GM12875 (cell line): ENCODE data around the gene SUGCT.

Experiments
- H3K4me3 ChIP-seq: one replicate; pipeline ENCODE4 v1.5.1; 2011; ENCODE audit warnings: low read depth, low read length, control low read depth
- TF ChIP-seq, protein P1 (sequence below): IDR thresholded peaks from 2 replicates; pipeline ENCODE4 v1.5.1; 2011; ENCODE audit warnings: low read depth, mild to moderate bottlenecking, control low read depth, inconsistent platforms, low read length, moderate library complexity, borderline replicate concordance; ENCODE audit not compliant: insufficient read depth

The SUGCT gene

GRCh38 chr7:40682696-40683095, 547.9 kb downstream of the SUGCT start:
- TF ChIP-seq, protein P1, sequence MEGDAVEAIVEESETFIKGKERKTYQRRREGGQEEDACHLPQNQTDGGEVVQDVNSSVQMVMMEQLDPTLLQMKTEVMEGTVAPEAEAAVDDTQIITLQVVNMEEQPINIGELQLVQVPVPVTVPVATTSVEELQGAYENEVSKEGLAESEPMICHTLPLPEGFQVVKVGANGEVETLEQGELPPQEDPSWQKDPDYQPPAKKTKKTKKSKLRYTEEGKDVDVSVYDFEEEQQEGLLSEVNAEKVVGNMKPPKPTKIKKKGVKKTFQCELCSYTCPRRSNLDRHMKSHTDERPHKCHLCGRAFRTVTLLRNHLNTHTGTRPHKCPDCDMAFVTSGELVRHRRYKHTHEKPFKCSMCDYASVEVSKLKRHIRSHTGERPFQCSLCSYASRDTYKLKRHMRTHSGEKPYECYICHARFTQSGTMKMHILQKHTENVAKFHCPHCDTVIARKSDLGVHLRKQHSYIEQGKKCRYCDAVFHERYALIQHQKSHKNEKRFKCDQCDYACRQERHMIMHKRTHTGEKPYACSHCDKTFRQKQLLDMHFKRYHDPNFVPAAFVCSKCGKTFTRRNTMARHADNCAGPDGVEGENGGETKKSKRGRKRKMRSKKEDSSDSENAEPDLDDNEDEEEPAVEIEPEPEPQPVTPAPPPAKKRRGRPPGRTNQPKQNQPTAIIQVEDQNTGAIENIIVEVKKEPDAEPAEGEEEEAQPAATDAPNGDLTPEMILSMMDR: no peak
- no peak overlapping the region for H3K4me3 ChIP-seq

- TF ChIP-seq, protein P1: no peak
- no peak overlapping the region for H3K4me3 ChIP-seq
Measured at GRCh38 chr7:40694026-40694809, 559.4 kb downstream of the SUGCT start.

DNA sequence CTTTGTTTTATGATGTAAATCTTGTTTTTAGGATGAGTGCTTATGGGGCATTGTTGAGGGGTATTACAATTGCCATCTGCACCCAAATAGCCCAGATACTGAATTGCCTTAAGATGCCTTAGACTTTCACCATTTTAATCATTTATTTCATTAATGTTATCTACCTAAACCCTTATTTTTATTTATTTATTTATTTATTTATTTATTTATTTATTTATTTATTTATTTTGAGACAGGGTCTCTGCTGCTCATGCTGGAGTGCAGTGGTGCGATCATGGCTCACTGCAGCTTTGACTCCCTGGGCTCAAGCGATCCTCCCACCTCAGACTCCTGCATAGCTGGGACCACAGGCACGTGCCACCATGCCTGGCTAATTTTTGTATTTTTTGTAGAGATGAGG, 560.2 kb downstream of the SUGCT start:
- TF ChIP-seq, protein P1: no peak

GRCh38 chr7:40697653-40698052, 562.8 kb downstream of the SUGCT start:
- TF ChIP-seq, protein P1: no peak

More for the DNA sequence above, 560.2 kb downstream of the SUGCT start:
- no peak overlapping the region for H3K4me3 ChIP-seq

DNA sequence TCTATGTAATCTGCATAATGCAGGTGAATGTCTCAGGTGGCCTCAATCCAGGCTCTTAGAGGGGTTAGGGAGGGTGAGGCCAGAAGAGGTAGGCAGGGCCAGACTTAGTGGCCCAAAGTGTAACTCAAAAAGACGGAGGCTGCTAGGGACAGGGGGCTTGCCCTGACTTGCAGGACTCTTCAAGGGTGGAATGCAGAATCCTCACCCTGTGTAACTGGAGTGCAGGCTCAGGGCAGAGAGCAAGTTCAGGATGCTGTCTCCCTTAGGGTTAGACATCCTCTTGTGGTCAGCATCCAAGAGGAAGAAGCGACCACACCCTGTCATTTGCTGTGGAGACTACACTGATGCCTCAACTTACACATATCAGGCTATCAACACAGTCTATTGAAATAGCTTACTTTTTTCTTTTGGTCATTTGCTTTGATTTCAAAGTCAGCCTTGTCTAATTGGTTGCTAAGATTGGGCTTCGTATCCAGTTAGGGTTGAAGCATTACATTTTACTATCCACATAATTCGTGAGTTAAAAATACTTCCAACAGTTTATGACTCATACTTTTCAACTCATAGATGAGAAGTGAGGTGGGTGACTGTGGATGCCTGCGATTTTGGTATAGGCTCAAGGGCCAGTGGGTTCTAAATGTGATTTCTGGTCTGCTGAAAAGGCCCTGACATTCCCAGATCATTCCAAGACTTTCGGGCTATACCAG, 563.6 kb downstream of the SUGCT start:
- H3K4me3 ChIP-seq: no peak overlapping the region
- TF ChIP-seq, protein P1: no peak

More at GRCh38 chr7:40697653-40698052, 562.8 kb downstream of the SUGCT start:
- no peak overlapping the region for H3K4me3 ChIP-seq

DNA sequence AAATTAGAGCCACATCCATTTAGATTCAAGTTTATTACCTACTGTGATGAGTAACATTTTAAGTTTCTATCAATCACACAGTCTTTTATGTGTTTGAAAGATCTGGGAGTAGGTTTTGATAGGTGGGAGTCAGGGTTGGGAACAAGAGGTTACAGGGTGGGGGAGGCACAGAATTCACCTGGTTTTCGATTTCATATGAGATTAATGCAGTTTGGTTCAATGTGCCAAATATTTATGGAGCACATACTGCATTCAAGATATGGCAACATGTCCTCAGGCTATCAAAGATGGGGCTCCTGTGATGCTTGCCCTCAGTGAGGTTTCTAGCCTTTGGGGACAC, 564.1 kb downstream of the SUGCT start:
- TF ChIP-seq, protein P1: no peak
- no peak overlapping the region for H3K4me3 ChIP-seq
